Cardiac fibroblast (primary cell): Measurements from ENCODE around the gene POLD1.

Experiments
- DNase-seq, 2 donors: peaks; one replicate each; pipeline versions ENCODE4 v3.0.0 to v3.0.0-alpha.2; 2010; ENCODE audit warnings: low read depth in 2 of 2
- H3K4me3 ChIP-seq, 2 donors: replicated peaks in 1 of 2; 1 replicate in 1 of 2; 2 replicates in 1 of 2; pipeline ENCODE4 v1.5.1; 2011; ENCODE audit warnings: low read depth in 2 of 2, low read length in 2 of 2, mild to moderate bottlenecking in 2 of 2, moderate library complexity in 1 of 2
- TF ChIP-seq, protein P1 (sequence below): IDR thresholded peaks from one replicate; pipeline ENCODE4 v1.5.1; 2011; ENCODE audit warnings: low read depth, mild to moderate bottlenecking, low read length, inconsistent platforms

Gene POLD1

DNA sequence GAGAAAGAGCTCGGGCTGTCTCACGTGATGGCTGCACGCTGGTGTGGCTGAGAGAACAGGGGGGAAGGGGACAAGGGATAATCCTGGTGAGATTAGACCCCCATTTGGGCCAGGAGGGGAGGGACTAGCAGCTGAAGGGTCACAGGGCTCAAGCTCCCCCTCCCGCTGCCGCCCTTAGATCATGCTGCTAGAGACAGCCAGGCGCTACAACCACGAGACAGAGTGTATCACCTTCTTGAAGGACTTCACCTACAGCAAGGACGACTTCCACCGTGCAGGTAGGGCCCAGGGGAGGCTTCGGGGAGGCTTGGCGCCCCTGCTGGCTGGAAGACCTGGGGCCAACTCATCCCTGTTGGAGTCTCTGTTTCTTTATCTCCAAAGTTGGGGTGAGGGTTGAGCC is 4.5 kb upstream of the POLD1 start:
- TF ChIP-seq, protein P1, sequence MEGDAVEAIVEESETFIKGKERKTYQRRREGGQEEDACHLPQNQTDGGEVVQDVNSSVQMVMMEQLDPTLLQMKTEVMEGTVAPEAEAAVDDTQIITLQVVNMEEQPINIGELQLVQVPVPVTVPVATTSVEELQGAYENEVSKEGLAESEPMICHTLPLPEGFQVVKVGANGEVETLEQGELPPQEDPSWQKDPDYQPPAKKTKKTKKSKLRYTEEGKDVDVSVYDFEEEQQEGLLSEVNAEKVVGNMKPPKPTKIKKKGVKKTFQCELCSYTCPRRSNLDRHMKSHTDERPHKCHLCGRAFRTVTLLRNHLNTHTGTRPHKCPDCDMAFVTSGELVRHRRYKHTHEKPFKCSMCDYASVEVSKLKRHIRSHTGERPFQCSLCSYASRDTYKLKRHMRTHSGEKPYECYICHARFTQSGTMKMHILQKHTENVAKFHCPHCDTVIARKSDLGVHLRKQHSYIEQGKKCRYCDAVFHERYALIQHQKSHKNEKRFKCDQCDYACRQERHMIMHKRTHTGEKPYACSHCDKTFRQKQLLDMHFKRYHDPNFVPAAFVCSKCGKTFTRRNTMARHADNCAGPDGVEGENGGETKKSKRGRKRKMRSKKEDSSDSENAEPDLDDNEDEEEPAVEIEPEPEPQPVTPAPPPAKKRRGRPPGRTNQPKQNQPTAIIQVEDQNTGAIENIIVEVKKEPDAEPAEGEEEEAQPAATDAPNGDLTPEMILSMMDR = no peak
- no peak for DNase-seq
- H3K4me3 ChIP-seq = no peak overlapping the region

- TF ChIP-seq, protein P1 = no peak
Observed at GRCh38 chr19:50380137-50380536, 4.0 kb upstream of the POLD1 start.

GRCh38 chr19:50380751-50381151 is 3.4 kb upstream of the POLD1 start:
- H3K4me3 ChIP-seq = no peak overlapping the region
- TF ChIP-seq, protein P1 = no peak
- peak in 1 of 2 donors; percentile 36 for DNase-seq

More at GRCh38 chr19:50380137-50380536, 4.0 kb upstream of the POLD1 start:
- no peak overlapping the region for H3K4me3 ChIP-seq
- peak in 1 of 2 donors; percentile 30 for DNase-seq

DNA sequence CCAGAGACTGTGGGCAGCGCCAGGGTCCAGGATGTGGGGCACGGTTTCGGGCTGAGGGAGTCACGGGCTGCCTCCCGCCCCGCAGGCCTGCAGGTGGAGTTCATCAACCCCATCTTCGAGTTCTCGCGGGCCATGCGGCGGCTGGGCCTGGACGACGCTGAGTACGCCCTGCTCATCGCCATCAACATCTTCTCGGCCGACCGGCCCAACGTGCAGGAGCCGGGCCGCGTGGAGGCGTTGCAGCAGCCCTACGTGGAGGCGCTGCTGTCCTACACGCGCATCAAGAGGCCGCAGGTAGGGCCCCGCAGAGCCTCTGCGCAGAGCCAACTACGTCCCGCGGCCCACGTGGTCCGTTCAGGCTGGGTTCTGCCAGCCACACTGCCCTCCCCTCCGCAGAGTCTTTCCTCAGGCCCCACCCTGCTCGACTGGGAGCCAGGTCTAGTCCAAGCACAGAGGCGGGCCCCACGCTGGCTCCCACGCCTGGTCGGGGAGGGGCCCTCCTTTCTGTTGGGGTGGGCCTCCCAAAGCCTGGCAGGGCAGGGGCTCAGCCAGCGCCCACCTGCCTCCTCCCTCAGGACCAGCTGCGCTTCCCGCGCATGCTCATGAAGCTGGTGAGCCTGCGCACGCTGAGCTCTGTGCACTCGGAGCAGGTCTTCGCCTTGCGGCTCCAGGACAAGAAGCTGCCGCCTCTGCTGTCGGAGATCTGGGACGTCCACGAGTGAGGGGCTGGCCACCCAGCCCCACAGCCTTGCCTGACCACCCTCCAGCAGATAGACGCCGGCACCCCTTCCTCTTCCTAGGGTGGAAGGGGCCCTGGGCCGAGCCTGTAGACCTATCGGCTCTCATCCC is 2.0 kb upstream of the POLD1 start:
- DNase-seq = no peak
- TF ChIP-seq, protein P1 = no peak
- no peak overlapping the region for H3K4me3 ChIP-seq

GRCh38 chr19:50383001-50383851 is 921 bp upstream of the POLD1 start:
- no peak for DNase-seq
- H3K4me3 ChIP-seq = peak overlapping the region; percentile 76 to 79
- TF ChIP-seq, protein P1 = no peak

- H3K4me3 ChIP-seq = peak overlapping the region; percentile 76 to 79
- TF ChIP-seq, protein P1 = no peak
- DNase-seq = peak; percentile 15 to 25
Observed at GRCh38 chr19:50384685-50385535, 763 bp downstream of the POLD1 start.
